Measurements from ENCODE around the gene ARFRP1.

GRCh38 chr20:63679799-63680305 lies 27.9 kb downstream of the ARFRP1 start:
- TF ChIP-seq POLR2A (IDR thresholded peaks at IDR 0.05; ENCODE audit: low read depth, low read length) (no peak), POLR2AphosphoS5 (IDR thresholded peaks at IDR 0.05; ENCODE audit: low read depth, low read length) (no peak), TAF1 (IDR thresholded peaks at IDR 0.05; ENCODE audit: borderline replicate concordance, low read depth, low read length) (no peak)

All from GM12892 (cell line).